GM21526 (cell line): ENCODE results near the gene CFAP299.
A peak's percentile ranks its signal among the peaks of the same experiment; 100 is the strongest.
"Not testable (repeated sequence)": the region's sequence is repeated elsewhere in the genome, so short reads cannot be mapped to it uniquely, and the experiment has no call there.

ENCODE experiments used
- ATAC-seq: cut with Tn5 transposase; IDR thresholded peaks from one replicate; pipeline ENCODE4 v1.9.1; 2021; ENCODE audit warnings: moderate library complexity; ENCODE audit not compliant: unreplicated experiment, low FRiP score

The CFAP299 gene

GRCh38 chr4:80335554-80336358 is at the start of gene CFAP299:
Gene CFAP299, plus strand, starts transcription at chr4:80335730.
- ATAC-seq = peak; percentile 98

GRCh38 chr4:80286451-80286850 is 49.1 kb upstream of the CFAP299 start:
- ATAC-seq = no peak

- not testable (repeated sequence) for ATAC-seq
Measured at GRCh38 chr4:80290665-80291064, 44.9 kb upstream of the CFAP299 start.

GRCh38 chr4:80294206-80294605 is 41.3 kb upstream of the CFAP299 start:
- ATAC-seq = no peak

GRCh38 chr4:80295336-80295735 is 40.2 kb upstream of the CFAP299 start:
- no peak for ATAC-seq

GRCh38 chr4:80295826-80296225 is 39.7 kb upstream of the CFAP299 start:
- no peak for ATAC-seq

GRCh38 chr4:80301884-80302283 is 33.6 kb upstream of the CFAP299 start:
- ATAC-seq = no peak

GRCh38 chr4:80302616-80303223 is 32.8 kb upstream of the CFAP299 start:
- no peak for ATAC-seq

- ATAC-seq = no peak
Measured at GRCh38 chr4:80305466-80305865, 30.1 kb upstream of the CFAP299 start.

- ATAC-seq = no peak
Measured at GRCh38 chr4:80306260-80306659, 29.3 kb upstream of the CFAP299 start.

GRCh38 chr4:80307183-80307735 is 28.3 kb upstream of the CFAP299 start:
- no peak for ATAC-seq

- no peak for ATAC-seq
Measured at GRCh38 chr4:80307774-80308465, 27.6 kb upstream of the CFAP299 start.

- ATAC-seq = no peak
Measured at GRCh38 chr4:80308466-80308822, 27.1 kb upstream of the CFAP299 start.

- ATAC-seq = no peak
Measured at GRCh38 chr4:80309294-80310004, 26.1 kb upstream of the CFAP299 start.

GRCh38 chr4:80311130-80311529 is 24.4 kb upstream of the CFAP299 start:
- no peak for ATAC-seq

- no peak for ATAC-seq
Measured at GRCh38 chr4:80312124-80312523, 23.4 kb upstream of the CFAP299 start.

GRCh38 chr4:80313627-80314026 is 21.9 kb upstream of the CFAP299 start:
- no peak for ATAC-seq

- ATAC-seq = not testable (repeated sequence)
Measured at GRCh38 chr4:80315848-80316247, 19.7 kb upstream of the CFAP299 start.

- ATAC-seq = no peak
Measured at GRCh38 chr4:80321341-80321740, 14.2 kb upstream of the CFAP299 start.

GRCh38 chr4:80321776-80322175 is 13.8 kb upstream of the CFAP299 start:
- ATAC-seq = no peak

GRCh38 chr4:80322716-80323115 is 12.8 kb upstream of the CFAP299 start:
- no peak for ATAC-seq
